H1 (cell line): ENCODE measurements around the gene SHMT1. TPM values are rescaled to one million over a fixed set of nuclear protein-coding genes. Genes with fewer than 3 reads are reported as not detected.

ENCODE experiments used
- CTCF ChIA-PET: fragments of 300-600 bp; sonication (Branson Sonifier 250); formaldehyde crosslinking; loops from one replicate; lab custom pipeline; 2021; ENCODE audit not compliant: partially characterized antibody; lab: Charles Lee
- POLR2A ChIA-PET: fragments of 300-600 bp; sonication (Branson Sonifier 250); formaldehyde crosslinking; loops from one replicate; lab custom pipeline; 2021; ENCODE audit warnings: inconsistent platforms; ENCODE audit not compliant: partially characterized antibody; lab: Charles Lee
- DNase-seq, 2 experiments: peaks; one replicate each; pipeline versions ENCODE4 v3.0.0 to v3.0.0-alpha.2; 2010 to 2022; ENCODE audit warnings: low spot score in 2 of 2, low read depth in 1 of 2, mixed read lengths in 1 of 2
- FAIRE-seq: peaks from 2 replicates; lab custom pipeline; 2011; peaks lifted over from hg19 to GRCh38; lab: Jason Lieb, UNC
- H2AFZ ChIP-seq: 2 replicates; pipeline ENCODE4 v1.8.1; 2012; ENCODE audit warnings: low read length, inconsistent platforms
- H2AK5ac ChIP-seq: 2 replicates; pipeline ENCODE4 v1.6.1; 2013; ENCODE audit warnings: low read depth, low read length
- H2BK120ac ChIP-seq: replicated peaks from 2 replicates; pipeline ENCODE3; 2013; ENCODE audit warnings: low read depth, low read length, inconsistent platforms
- H2BK12ac ChIP-seq: 2 replicates; pipeline ENCODE4 v1.6.1; 2013; ENCODE audit warnings: low read depth, low read length
- H2BK15ac ChIP-seq: 2 replicates; pipeline ENCODE4 v1.6.1; 2013; ENCODE audit warnings: low read length
- H2BK20ac ChIP-seq: 2 replicates; pipeline ENCODE4 v1.6.1; 2013; ENCODE audit warnings: low read length
- H2BK5ac ChIP-seq: 2 replicates; pipeline ENCODE4 v1.6.1; 2013; ENCODE audit warnings: low read depth, low read length
- H3K14ac ChIP-seq: 2 replicates; pipeline ENCODE4 v1.6.1; 2013; ENCODE audit warnings: inconsistent platforms; ENCODE audit not compliant: insufficient read length
- H3K18ac ChIP-seq: 2 replicates; pipeline ENCODE4 v1.6.1; 2013; ENCODE audit warnings: low read length; ENCODE audit errors: extremely low read depth
- H3K23ac ChIP-seq: 2 replicates; pipeline ENCODE4 v1.6.1; 2013; ENCODE audit warnings: inconsistent platforms; ENCODE audit not compliant: insufficient read length
- H3K23me2 ChIP-seq: 2 replicates; pipeline ENCODE4 v1.6.1; 2013; ENCODE audit warnings: low read depth, low read length
- H3K27ac ChIP-seq: 2 replicates; pipeline ENCODE4 v1.6.1; 2011; ENCODE audit warnings: low read depth, low read length, inconsistent platforms
- H3K27me3 ChIP-seq, 4 experiments: replicated peaks in 1 of 4; 1 replicate in 1 of 4; 2 replicates in 3 of 4; pipeline versions ENCODE4 v1.6.1 to v1.8.1; 2011 to 2013; ENCODE audit warnings: low read length in 3 of 4, mild to moderate bottlenecking in 3 of 4, inconsistent platforms in 2 of 4, mixed read lengths in 2 of 4, moderate library complexity in 1 of 4; ENCODE audit not compliant: control insufficient read depth in 3 of 4, insufficient read depth in 3 of 4; ENCODE audit errors: extremely low read depth in 1 of 4
- H3K36me3 ChIP-seq, 4 experiments: 2 replicates each; pipeline versions ENCODE4 v1.6.1 to v1.8.1; 2011 to 2013; ENCODE audit warnings: mild to moderate bottlenecking in 4 of 4, low read length in 3 of 4, moderate library complexity in 2 of 4, control low read depth in 1 of 4, inconsistent platforms in 1 of 4; ENCODE audit not compliant: insufficient read depth in 4 of 4, control insufficient read depth in 2 of 4
- H3K4ac ChIP-seq: replicated peaks from 2 replicates; pipeline ENCODE3; 2013; ENCODE audit warnings: low read length, low read depth, mixed read lengths, inconsistent platforms; ENCODE audit not compliant: insufficient read length
- H3K4me1 ChIP-seq, 4 experiments: replicated peaks in 1 of 4; 1 replicate in 1 of 4; 2 replicates in 3 of 4; pipeline versions ENCODE4 v1.6.1 to v1.8.1; 2011 to 2013; ENCODE audit warnings: low read length in 3 of 4, inconsistent platforms in 2 of 4, mixed read lengths in 1 of 4; ENCODE audit not compliant: insufficient read depth in 4 of 4, control insufficient read depth in 3 of 4
- H3K4me2 ChIP-seq, 2 experiments: 2 replicates each; pipeline versions ENCODE4 v1.6.1 to v1.8.1; 2011 to 2013; ENCODE audit warnings: low read depth in 2 of 2, low read length in 2 of 2, control low read depth in 1 of 2, inconsistent platforms in 1 of 2, mild to moderate bottlenecking in 1 of 2; ENCODE audit not compliant: insufficient read depth in 1 of 2
- H3K4me3 ChIP-seq, 4 experiments: fragments of 200-600, 300-600 bp in 1 of 4; sonication (generic), shearing (Covaris generic), sonication (Bioruptor Twin) in 1 of 4; 2 replicates each; pipeline versions ENCODE4 v1.5.1 to v1.8.1; 2011 to 2016; ENCODE audit warnings: low read length in 4 of 4, low read depth in 3 of 4, control low read depth in 2 of 4, inconsistent platforms in 2 of 4, mild to moderate bottlenecking in 2 of 4, mixed read lengths in 1 of 4, moderate library complexity in 1 of 4; ENCODE audit not compliant: insufficient read depth in 2 of 4; ENCODE audit errors: extremely low read depth in 1 of 4
- H3K56ac ChIP-seq: replicated peaks from 2 replicates; pipeline ENCODE3; 2013; ENCODE audit warnings: low read depth, mild to moderate bottlenecking, mixed read lengths, low read length, inconsistent platforms; ENCODE audit not compliant: insufficient read length
- H3K79me1 ChIP-seq: 2 replicates; pipeline ENCODE4 v1.6.1; 2013; ENCODE audit warnings: low read depth, low read length, control low read depth
- H3K79me2 ChIP-seq, 2 experiments: 2 replicates each; pipeline versions ENCODE4 v1.6.1 to v1.8.1; 2012 to 2013; ENCODE audit warnings: low read length in 2 of 2, mild to moderate bottlenecking in 2 of 2, inconsistent platforms in 1 of 2; ENCODE audit not compliant: insufficient read depth in 2 of 2, control insufficient read depth in 1 of 2
- H3K9ac ChIP-seq, 4 experiments: replicated peaks in 1 of 4; 1 replicate in 1 of 4; 2 replicates in 3 of 4; pipeline versions ENCODE4 v1.6.1 to v1.8.1; 2011 to 2013; ENCODE audit warnings: low read depth in 3 of 4, low read length in 3 of 4, control low read depth in 2 of 4, mild to moderate bottlenecking in 2 of 4, moderate library complexity in 2 of 4, inconsistent platforms in 1 of 4; ENCODE audit errors: extremely low read depth in 1 of 4
- H3K9me3 ChIP-seq, 2 experiments: 2 replicates each; pipeline versions ENCODE4 v1.6.1 to v1.8.1; 2012 to 2013; ENCODE audit warnings: mild to moderate bottlenecking in 2 of 2, moderate library complexity in 2 of 2, control low read depth in 1 of 2, inconsistent platforms in 1 of 2, low read depth in 1 of 2, low read length in 1 of 2, mixed read lengths in 1 of 2; ENCODE audit not compliant: insufficient read depth in 2 of 2
- H4K20me1 ChIP-seq, 2 experiments: replicated peaks in 1 of 2; 2 replicates each; pipeline versions ENCODE3 to v1.8.1; 2011 to 2013; ENCODE audit warnings: inconsistent platforms in 2 of 2, low read length in 2 of 2, mild to moderate bottlenecking in 1 of 2; ENCODE audit not compliant: insufficient read depth in 2 of 2, control insufficient read depth in 1 of 2
- H4K5ac ChIP-seq: 2 replicates; pipeline ENCODE4 v1.6.1; 2013; ENCODE audit warnings: low read length, low read depth, mixed read lengths, inconsistent platforms; ENCODE audit not compliant: insufficient read length
- H4K8ac ChIP-seq: 2 replicates; pipeline ENCODE4 v1.8.0; 2013; ENCODE audit warnings: mild to moderate bottlenecking, moderate library complexity, low read length, inconsistent platforms; ENCODE audit not compliant: insufficient read depth; ENCODE audit errors: extremely low read depth
- H4K91ac ChIP-seq: replicated peaks from 2 replicates; pipeline ENCODE3; 2013; ENCODE audit warnings: low read length, mixed read lengths, inconsistent platforms; ENCODE audit not compliant: insufficient read length
- EP300 ChIP-seq, 2 experiments: IDR thresholded peaks; 1 replicate in 1 of 2; 2 replicates in 1 of 2; pipeline ENCODE4 v1.6.1; 2011 to 2012; ENCODE audit warnings: low read depth in 2 of 2, low read length in 2 of 2, mild to moderate bottlenecking in 2 of 2, borderline replicate concordance in 1 of 2, inconsistent platforms in 1 of 2, moderate library complexity in 1 of 2
- HDAC2 ChIP-seq, 2 experiments: fragments of 300-600 bp in 1 of 2; sonication (generic) in 1 of 2; IDR thresholded peaks; 2 replicates each; pipeline ENCODE4 v1.6.1; 2011 to 2012; ENCODE audit warnings: low read depth in 2 of 2, low read length in 2 of 2, mild to moderate bottlenecking in 2 of 2, moderate library complexity in 2 of 2, borderline replicate concordance in 1 of 2, inconsistent platforms in 1 of 2
- KDM5A ChIP-seq: fragments of 200-600 bp; IDR thresholded peaks from 2 replicates; pipeline ENCODE4 v1.7.1; 2012; ENCODE audit warnings: mild to moderate bottlenecking, low read length, inconsistent platforms, mixed read lengths
- MAFK ChIP-seq: IDR thresholded peaks from 2 replicates; pipeline ENCODE4 v1.6.1; 2012; ENCODE audit warnings: low read depth, mild to moderate bottlenecking, improper control_type of control experiment, low read length
- POLR2AphosphoS5 ChIP-seq: IDR thresholded peaks from 2 replicates; pipeline ENCODE4 v1.6.1; 2011; ENCODE audit warnings: low read depth, low read length
- RXRA ChIP-seq: IDR thresholded peaks from 2 replicates; pipeline ENCODE4 v1.6.1; 2011; ENCODE audit warnings: low read depth, mild to moderate bottlenecking, low read length, moderate library complexity; ENCODE audit not compliant: insufficient read depth
- TAF7 ChIP-seq: optimal IDR thresholded peaks from 2 replicates; pipeline ENCODE3; 2011; ENCODE audit warnings: low read depth, mild to moderate bottlenecking, inconsistent platforms, low read length, moderate library complexity, borderline replicate concordance
- WGBS, 2 experiments: shearing (Covaris generic) in 1 of 2; methylation state at CpG; one replicate each; pipeline versions ENCODE4 v1.1.6 to v1.1.7; 2013 to 2015; ENCODE audit warnings: low lambda C conversion rate in 2 of 2, mixed read lengths in 2 of 2, inconsistent platforms in 1 of 2, low coverage in 1 of 2, missing lambda C conversion rate in 1 of 2; ENCODE audit not compliant: insufficient replicate concordance in 2 of 2, insufficient coverage in 1 of 2, insufficient read length in 1 of 2; ENCODE audit errors: extremely low coverage in 1 of 2, missing lambda C conversion rate in 1 of 2; 5-methylcytosine and 5-hydroxymethylcytosine counted together
- polyA plus RNA-seq, 7 experiments: library from polyadenylated mRNA; depleted of rRNA in 3 of 7; stranded (reverse) in 5 of 7; unstranded in 2 of 7; fragments of >200 nt in 5 of 7; fragments of 200-250 nt in 2 of 7; gene quantifications; 1 replicate in 5 of 7; 2 replicates in 1 of 7; 4 replicates in 1 of 7; pipeline versions ENCODE4 v1.2.1 to v1.2.3, GENCODE V29; 2011 to 2013; ENCODE audit warnings: missing spikeins in 2 of 7, mixed read lengths in 2 of 7
- total RNA-seq: library from RNA; stranded (reverse); fragmentation: NEBNext Ultra II Directional; extraction: Animal tissue kit (Norgen Biotek cat#: 25700); gene quantifications from 2 replicates; pipeline ENCODE4 v1.2.1, GENCODE V29; 2021
- TF ChIP-seq, protein P1 (sequence below): IDR thresholded peaks from 2 replicates; pipeline ENCODE4 v1.6.1; 2012; ENCODE audit warnings: low read length, inconsistent platforms

SHMT1 gene
- total and polyA plus RNA-seq, 2 of the 8 experiments (the other 6 are each of a cell fraction or from before 2014, with no cell fraction given): 30.7 to 39.3 TPM

DNA sequence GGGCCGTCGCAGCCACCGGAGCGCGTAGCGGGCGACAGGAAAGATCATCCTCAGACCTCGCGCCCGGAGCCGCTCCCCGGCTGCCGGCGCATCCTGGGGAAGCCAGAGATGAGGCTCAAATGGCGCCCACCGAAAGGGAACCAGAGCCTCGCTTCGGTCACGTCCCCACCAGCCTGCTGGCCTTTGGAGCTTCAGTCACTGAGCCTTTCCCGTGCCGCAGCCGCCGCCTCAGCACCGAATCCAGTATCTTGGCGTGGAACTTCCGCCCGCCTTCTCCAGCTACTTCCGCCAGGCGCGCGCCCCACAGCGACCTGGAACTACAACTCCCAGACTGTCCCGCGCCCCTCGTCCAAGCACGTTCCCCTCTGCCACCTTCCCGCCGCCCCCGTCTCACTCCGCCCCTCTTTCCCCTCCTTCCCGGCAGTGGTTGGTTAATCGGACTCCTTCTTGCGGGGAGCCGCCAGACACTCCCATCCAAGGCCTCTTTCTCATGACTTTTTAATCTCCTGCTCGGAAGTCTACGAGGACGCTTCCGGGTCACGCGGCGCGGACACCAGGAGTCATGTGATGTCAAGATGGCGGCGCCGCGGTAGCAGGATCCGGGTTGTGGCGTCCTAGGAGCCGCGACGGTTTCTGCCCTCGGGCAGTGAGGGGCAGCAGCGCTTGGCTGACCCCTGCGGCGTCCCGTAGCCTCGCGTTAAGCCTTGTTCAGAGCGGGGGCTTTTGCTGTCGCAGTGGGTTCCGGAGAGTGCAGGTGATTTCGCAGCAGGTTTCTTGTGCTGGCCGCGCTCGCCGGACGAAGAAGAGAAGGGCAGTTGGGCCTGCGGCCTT is 48.4 kb downstream of the SHMT1 start, which contains the start of the genes SMCR8 and TOP3A:
Gene SMCR8, plus strand, starts transcription at position 563 of the 831 bp plus-strand sequence. CDS start 497 bp downstream, outside the sequence.
Gene TOP3A, minus strand, starts transcription at position 264 of the 831 bp plus-strand sequence. Its CDS starts 216 bp downstream, at position 48.
- no peak for FAIRE-seq
- POLR2A ChIA-PET: interaction anchor here (0.6 to 2.7 kb wide), 15 partner anchors 8 to 131 kb away, joined by 3 to 15 read pairs (median 5); partner anchors contain the start of genes ALKBH5, LLGL1 and SHMT1
- TF ChIP-seq EP300 (IDR thresholded peaks at IDR 0.05; ENCODE audit: borderline replicate concordance in 1 of 2, low read depth in 2 of 2, low read length in 2 of 2) (peak in 1 of 2 experiments; percentile 61; a peak in 1 of 3 replicates), KDM5A (peak; percentile 97), HDAC2 (IDR thresholded peaks at IDR 0.05; ENCODE audit: borderline replicate concordance in 1 of 2, low read depth in 2 of 2, low read length in 2 of 2) (peak in 1 of 2 experiments; percentile 89; a peak in 2 of 4 replicates), MAFK (no peak), POLR2AphosphoS5 (peak; percentile 80), TAF7 (peak; percentile 58), RXRA (no peak)
- TF ChIP-seq, protein P1, sequence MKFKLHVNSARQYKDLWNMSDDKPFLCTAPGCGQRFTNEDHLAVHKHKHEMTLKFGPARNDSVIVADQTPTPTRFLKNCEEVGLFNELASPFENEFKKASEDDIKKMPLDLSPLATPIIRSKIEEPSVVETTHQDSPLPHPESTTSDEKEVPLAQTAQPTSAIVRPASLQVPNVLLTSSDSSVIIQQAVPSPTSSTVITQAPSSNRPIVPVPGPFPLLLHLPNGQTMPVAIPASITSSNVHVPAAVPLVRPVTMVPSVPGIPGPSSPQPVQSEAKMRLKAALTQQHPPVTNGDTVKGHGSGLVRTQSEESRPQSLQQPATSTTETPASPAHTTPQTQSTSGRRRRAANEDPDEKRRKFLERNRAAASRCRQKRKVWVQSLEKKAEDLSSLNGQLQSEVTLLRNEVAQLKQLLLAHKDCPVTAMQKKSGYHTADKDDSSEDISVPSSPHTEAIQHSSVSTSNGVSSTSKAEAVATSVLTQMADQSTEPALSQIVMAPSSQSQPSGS: peak; percentile 41; the same call in 1 of the 2 replicates

More for the DNA sequence above, 48.4 kb downstream of the SHMT1 start, which contains the start of the genes SMCR8 and TOP3A:
- H3K23ac ChIP-seq: peak within 1 kb of the TSS; percentile 19
- peaks cover 7% of the 10 kb centered on the region for H3K23me2 ChIP-seq
- peaks cover 17 to 24% of the 10 kb centered on the region in 2 experiments for H4K20me1 ChIP-seq
- peak within 1 kb of the TSS; percentile 56 for H3K56ac ChIP-seq
- no peak within 1 kb of the TSS for H3K14ac ChIP-seq
- no peaks in the 10 kb centered on the region for H3K9me3 ChIP-seq
- H3K36me3 ChIP-seq: peaks cover 0 to 26% (median 12%) of the 10 kb centered on the region in 4 experiments; a peak in 4 of 8 replicates
- H3K79me1 ChIP-seq: peaks cover 27% of the 10 kb centered on the region
- peak within 1 kb of the TSS; percentile 99 for H4K8ac ChIP-seq
- peaks cover 30 to 82% of the 10 kb centered on the region in 2 experiments for H3K79me2 ChIP-seq
- peak within 1 kb of the TSS; percentile 84 for H3K27ac ChIP-seq
- H2BK15ac ChIP-seq: no peak within 1 kb of the TSS
- H3K4me1 ChIP-seq: peaks cover 0 to 12% (median 4%) of the 10 kb centered on the region in 4 experiments; a peak in 5 of 7 replicates
- CTCF ChIA-PET: interaction anchor here (0.6 to 0.8 kb wide), 2 partner anchors 67 to 98 kb away, joined by 3 read pairs; no protein-coding TSS in a partner anchor
- peak within 1 kb of the TSS; percentile 94 for H2BK5ac ChIP-seq
- H2BK120ac ChIP-seq: no peak within 1 kb of the TSS
- H2AFZ ChIP-seq: peak within 1 kb of the TSS; percentile 7; the same call in 1 of the 2 replicates
- peak within 1 kb of the TSS; percentile 81 to 91 (median 86) for H3K9ac ChIP-seq
- peak within 1 kb of the TSS; percentile 83 to 92 (median 86) for H3K4me3 ChIP-seq
- no peaks in the 10 kb centered on the region for H3K27me3 ChIP-seq
- peak within 1 kb of the TSS; percentile 96 to 100 for H3K4me2 ChIP-seq
- H2BK12ac ChIP-seq: no peak within 1 kb of the TSS
- peak within 1 kb of the TSS; percentile 65 for H4K5ac ChIP-seq
- peak; percentile 85 to 93 for DNase-seq
- peak within 1 kb of the TSS; percentile 89 for H4K91ac ChIP-seq
- peak within 1 kb of the TSS; percentile 68 for H3K18ac ChIP-seq
- H3K4ac ChIP-seq: no peak within 1 kb of the TSS
- H2BK20ac ChIP-seq: no peak within 1 kb of the TSS
- 1% methylated on average over 54 of the region's 78 CpGs; no CpG with 5 or more reads in 1 of the 2 experiments for WGBS, 2 experiments
- H2AK5ac ChIP-seq: peak within 1 kb of the TSS; percentile 5; the same call in 1 of the 2 replicates
